ENCODE results near the gene ITPA. TPM values are rescaled to one million over a fixed set of nuclear protein-coding genes. Genes with fewer than 3 reads are reported as not detected.

Gene ITPA
- total RNA-seq, 4 donors from 2014 or later: 32.0 to 42.9 (median 35.7) TPM

DNA sequence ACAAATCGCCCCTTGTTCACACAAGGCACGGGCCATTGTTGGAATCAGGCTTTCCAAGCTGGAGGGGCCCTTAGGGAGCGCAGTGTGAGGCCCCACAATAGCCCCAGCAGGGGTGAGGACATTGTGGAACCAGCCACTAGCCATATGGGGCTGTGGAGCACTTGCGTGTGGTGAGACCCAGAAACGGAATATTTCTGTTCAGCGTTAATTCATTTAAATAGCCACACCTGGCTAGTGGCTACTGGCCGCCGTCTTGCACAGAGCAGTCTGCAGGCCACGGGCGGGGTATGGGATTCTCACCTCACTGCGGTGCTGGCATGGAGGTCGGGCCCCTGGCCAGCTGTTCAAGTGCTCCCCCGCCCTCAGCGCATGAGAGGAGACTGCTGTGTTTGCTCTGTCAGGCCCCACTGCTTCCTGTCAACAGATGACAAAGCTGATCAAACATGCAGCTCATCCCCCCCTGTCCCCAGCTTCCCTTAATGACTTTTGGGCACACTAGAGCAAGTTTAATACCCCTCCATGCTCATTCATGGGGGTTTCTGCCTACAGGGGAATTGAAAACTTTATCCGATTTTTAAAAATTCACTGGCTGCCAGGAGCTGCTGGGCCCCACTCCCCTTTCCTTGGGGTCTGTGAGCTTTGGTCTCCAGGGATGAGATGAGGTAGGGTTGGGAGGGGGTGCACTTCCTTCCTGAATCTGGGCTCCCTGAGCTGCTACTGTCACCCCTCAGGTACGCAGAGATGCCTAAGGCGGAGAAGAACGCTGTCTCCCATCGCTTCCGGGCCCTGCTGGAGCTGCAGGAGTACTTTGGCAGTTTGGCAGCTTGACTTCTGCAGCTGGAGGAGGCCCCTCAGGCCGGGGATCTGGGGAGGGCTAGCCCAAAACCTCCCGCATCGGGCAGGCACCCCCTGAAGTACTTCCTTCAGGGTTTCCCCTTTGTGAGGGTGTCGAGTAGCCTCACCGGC lies 13.6 kb downstream of the ITPA start:
- DNase-seq (ENCODE audit: low spot score) (no peak), ATAC-seq (ENCODE audit: low FRiP score) (no peak)
- TF ChIP-seq, protein P1, sequence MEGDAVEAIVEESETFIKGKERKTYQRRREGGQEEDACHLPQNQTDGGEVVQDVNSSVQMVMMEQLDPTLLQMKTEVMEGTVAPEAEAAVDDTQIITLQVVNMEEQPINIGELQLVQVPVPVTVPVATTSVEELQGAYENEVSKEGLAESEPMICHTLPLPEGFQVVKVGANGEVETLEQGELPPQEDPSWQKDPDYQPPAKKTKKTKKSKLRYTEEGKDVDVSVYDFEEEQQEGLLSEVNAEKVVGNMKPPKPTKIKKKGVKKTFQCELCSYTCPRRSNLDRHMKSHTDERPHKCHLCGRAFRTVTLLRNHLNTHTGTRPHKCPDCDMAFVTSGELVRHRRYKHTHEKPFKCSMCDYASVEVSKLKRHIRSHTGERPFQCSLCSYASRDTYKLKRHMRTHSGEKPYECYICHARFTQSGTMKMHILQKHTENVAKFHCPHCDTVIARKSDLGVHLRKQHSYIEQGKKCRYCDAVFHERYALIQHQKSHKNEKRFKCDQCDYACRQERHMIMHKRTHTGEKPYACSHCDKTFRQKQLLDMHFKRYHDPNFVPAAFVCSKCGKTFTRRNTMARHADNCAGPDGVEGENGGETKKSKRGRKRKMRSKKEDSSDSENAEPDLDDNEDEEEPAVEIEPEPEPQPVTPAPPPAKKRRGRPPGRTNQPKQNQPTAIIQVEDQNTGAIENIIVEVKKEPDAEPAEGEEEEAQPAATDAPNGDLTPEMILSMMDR (IDR thresholded peaks at IDR 0.05): no peak

DNA sequence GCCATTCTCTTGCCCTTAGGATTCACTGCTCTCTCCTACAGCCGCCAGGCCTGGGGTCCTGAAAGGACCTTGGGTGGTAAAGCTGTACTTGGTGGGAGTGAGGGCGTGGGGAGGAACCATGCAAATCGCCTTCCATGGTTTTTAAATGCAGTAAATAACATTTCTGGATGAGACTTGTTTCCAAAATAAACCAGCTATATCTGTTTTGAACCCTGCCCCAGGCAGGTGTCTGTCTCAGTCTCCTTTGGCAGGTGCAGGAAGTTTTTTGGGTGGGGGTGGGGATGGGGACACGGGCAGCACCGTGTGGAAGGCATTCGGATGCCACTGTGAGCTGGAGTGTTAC lies 14.3 kb downstream of the ITPA start:
- DNase-seq (ENCODE audit: low spot score): no peak
- ATAC-seq (ENCODE audit: low FRiP score): no peak
- TF ChIP-seq, protein P1 (IDR thresholded peaks at IDR 0.05): no peak

DNA sequence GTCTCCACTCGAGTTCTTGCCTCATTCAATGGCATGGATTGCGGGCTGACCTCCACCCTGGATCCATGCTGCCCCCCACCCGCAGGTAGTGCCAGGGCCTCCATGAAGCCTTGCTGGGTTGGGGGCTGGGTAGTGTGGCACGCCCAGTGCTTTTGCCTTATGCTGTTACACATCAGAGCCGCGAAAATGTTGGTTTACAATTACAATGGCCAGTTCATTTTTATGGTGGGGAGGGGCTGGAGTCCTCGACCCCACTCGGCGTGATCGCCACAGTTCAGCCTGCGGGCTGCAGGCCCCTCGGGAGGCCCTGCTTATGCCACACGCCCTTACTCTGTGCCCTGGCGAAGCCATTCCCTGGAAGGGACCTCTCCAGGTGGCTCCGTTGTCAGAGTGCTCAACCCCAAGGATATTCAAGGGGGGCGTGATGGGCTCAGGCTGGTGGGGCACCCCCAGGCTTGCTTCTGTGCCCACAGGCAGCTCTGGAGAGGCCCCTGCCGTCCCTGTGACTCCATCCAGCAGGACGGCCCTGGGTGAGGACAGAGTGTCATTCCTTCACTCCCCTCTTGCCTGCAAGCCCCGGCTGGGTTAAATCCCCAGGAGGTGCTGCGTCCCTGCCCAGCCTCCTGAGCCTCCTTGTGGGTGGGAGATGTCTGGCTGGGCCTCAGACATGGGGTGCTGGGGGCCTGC lies 14.8 kb downstream of the ITPA start:
- DNase-seq (ENCODE audit: low spot score) (no peak), ATAC-seq (ENCODE audit: low FRiP score) (no peak)
- TF ChIP-seq, protein P1 (IDR thresholded peaks at IDR 0.05): no peak

DNA sequence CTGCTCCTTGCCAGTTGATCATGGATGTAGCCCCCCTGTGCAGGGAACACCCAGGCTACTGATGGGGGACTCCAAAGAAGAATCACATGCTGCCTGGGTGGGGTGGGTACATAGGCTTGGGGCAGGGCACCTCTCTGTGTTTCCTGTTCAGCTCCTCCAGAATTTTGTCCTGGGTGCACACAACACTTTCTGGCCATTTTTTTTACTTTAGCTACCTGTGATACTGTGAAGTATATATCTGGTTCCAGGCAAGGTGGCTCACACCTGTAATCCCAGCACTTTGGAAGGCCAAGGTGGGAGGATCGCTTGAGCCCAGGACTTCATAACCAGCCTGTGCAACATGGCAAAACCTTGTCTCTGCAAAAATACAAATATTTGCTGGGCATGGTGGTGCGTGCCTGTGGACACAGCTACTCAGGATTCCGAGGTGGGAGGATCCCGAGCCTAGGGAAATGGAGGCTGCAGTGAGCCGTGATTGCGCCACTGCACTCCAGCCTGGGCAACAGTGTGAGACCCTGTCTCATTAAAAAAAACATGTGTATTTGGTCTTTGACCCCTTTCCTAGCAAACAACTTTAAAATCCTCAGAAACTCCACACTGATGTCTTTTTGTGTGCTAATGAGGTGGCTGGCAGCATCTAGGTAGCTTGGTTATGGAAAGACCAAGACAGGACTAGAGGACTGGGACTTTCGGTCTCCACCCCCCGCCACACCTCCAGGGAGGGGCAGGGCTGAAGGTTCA lies 15.6 kb downstream of the ITPA start:
- DNase-seq (ENCODE audit: low spot score) (no peak), ATAC-seq (ENCODE audit: low FRiP score) (no peak)
- TF ChIP-seq, protein P1 (IDR thresholded peaks at IDR 0.05): no peak

DNA sequence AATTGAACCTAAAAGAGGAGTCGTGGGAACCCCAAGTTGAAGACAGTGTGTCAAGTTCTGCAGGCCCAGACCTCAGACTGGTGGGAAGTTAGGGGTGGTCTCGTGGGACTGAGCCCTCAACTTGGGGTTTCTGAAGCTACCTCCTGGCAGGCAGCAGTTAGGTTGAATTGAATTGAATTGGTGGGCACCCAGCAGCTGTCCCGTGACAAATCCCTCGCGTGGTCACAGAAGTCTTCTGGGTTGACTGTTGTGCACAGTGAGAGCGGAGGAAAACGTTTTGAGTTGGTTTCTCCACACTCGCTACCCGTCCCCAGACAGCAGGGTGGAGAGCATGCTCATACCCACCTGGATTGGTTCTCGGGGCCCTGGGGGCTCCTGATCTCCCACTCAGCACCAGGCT lies 16.8 kb downstream of the ITPA start:
- DNase-seq (ENCODE audit: low spot score): no peak
- no peak for ATAC-seq (ENCODE audit: low FRiP score)
- TF ChIP-seq, protein P1 (IDR thresholded peaks at IDR 0.05): no peak

DNA sequence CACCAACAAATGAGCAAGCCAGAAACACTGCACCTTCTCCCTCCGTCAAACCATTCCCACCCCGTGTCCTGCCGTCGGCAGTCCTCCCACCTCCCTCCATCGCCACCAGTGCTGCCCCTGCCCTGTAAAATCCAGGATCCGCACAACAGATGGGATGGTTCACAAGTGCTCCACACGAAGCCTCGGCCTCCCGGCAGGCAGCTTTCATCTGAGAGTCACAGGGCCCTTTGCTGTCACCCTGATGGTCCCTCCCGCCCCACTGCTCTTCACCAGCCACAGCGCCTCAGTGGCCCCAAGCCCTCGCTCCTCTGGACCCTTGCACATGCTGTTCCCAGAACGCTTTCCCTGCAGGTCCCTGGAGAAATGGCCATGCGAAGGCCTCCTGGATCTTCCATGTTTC lies 17.6 kb downstream of the ITPA start:
- TF ChIP-seq, protein P1 (IDR thresholded peaks at IDR 0.05): no peak
- DNase-seq (ENCODE audit: low spot score) (no peak), ATAC-seq (ENCODE audit: low FRiP score) (no peak)
